SU-DHL-6 (cell line): ENCODE measurements around the gene CLP1.

ENCODE experiments used
- H2AFZ ChIP-seq: fragments of 200-600 bp; sonication (generic); 2 replicates; pipeline ENCODE4 v1.6.1; 2014; ENCODE audit warnings: low read depth, mild to moderate bottlenecking, moderate library complexity, mixed read lengths, antibody characterized with exemption, low read length; ENCODE audit not compliant: severe bottlenecking
- H3F3A ChIP-seq: fragments of 200-600 bp; shearing (Covaris generic); 2 replicates; pipeline ENCODE4 v1.6.0; 2016; ENCODE audit warnings: antibody characterized with exemption, mild to moderate bottlenecking; ENCODE audit not compliant: insufficient read depth
- H3K27ac ChIP-seq: fragments of 200-600 bp; sonication (generic); 2 replicates; pipeline ENCODE4 v1.5.1; 2016; ENCODE audit warnings: low read depth, mild to moderate bottlenecking, low read length, moderate library complexity, mixed read lengths
- H3K27me3 ChIP-seq: fragments of 200-600 bp; sonication (generic), shearing (Covaris generic); 2 replicates; pipeline ENCODE4 v1.6.0; 2014; ENCODE audit warnings: mild to moderate bottlenecking, low read length
- H3K36me3 ChIP-seq: fragments of 200-600 bp; sonication (generic); 2 replicates; pipeline ENCODE4 v1.6.1; 2014; ENCODE audit warnings: mild to moderate bottlenecking, low read length, mixed read lengths
- H3K4me2 ChIP-seq: fragments of 300-600, 200-600 bp; shearing (Covaris generic), sonication (generic); 2 replicates; pipeline ENCODE4 v1.6.0; 2014; ENCODE audit warnings: low read length, low read depth, mild to moderate bottlenecking; ENCODE audit not compliant: poor library complexity, severe bottlenecking
- H3K4me3 ChIP-seq: fragments of 200-600 bp; sonication (generic); 2 replicates; pipeline ENCODE4 v1.5.1; 2014; ENCODE audit warnings: antibody characterized with exemption, low read length, mild to moderate bottlenecking, mixed read lengths; ENCODE audit not compliant: insufficient read depth, poor library complexity, severe bottlenecking
- H3K79me2 ChIP-seq: fragments of 200-600 bp; sonication (generic); 2 replicates; pipeline ENCODE4 v1.6.1; 2014; ENCODE audit warnings: mild to moderate bottlenecking, low read length, moderate library complexity; ENCODE audit not compliant: insufficient read depth
- H3K9ac ChIP-seq: fragments of 200-600 bp; sonication (generic); 2 replicates; pipeline ENCODE4 v1.7.0; 2014; ENCODE audit warnings: mild to moderate bottlenecking, low read length
- H3K9me2 ChIP-seq: fragments of 200-600 bp; sonication (generic); replicated peaks from 2 replicates; pipeline ENCODE4 v1.6.1; 2014; ENCODE audit warnings: low read length; ENCODE audit not compliant: insufficient read depth
- H3K9me3 ChIP-seq: fragments of 200-600 bp; sonication (generic); 2 replicates; pipeline ENCODE4 v1.6.1; 2014; ENCODE audit warnings: low read length, mixed read lengths; ENCODE audit not compliant: insufficient read depth
- H4K20me1 ChIP-seq: fragments of 200-600 bp; sonication (generic); 2 replicates; pipeline ENCODE4 v1.6.1; 2014; ENCODE audit warnings: low read depth, mild to moderate bottlenecking, antibody characterized with exemption, low read length, moderate library complexity, mixed read lengths
- EZH2phosphoT487 ChIP-seq: fragments of 200-600 bp; sonication (generic), shearing (Covaris generic); conservative IDR thresholded peaks from 2 replicates; pipeline ENCODE4 v1.6.1; 2018; ENCODE audit warnings: mild to moderate bottlenecking, antibody characterized with exemption, low read length, moderate library complexity, mixed read lengths
- TF ChIP-seq, protein P1 (sequence below): fragments of 200-600 bp; sonication (generic); IDR thresholded peaks from one replicate; pipeline ENCODE4 v1.5.1; 2017; ENCODE audit warnings: antibody characterized with exemption, mild to moderate bottlenecking, low read length, moderate library complexity; ENCODE audit not compliant: insufficient read depth, poor library complexity, severe bottlenecking

The CLP1 gene

GRCh38 chr11:57647372-57647771 lies 10.2 kb upstream of the CLP1 start:
- Histone ChIP-seq H3K27ac (no peak overlapping the region), H2AFZ (no peak overlapping the region), H3K9me3 (no peaks in the 10 kb centered on the region), H4K20me1 (no peaks in the 10 kb centered on the region), H3K9ac (no peak overlapping the region), H3K4me3 (no peak overlapping the region), H3K9me2 (no peaks in the 10 kb centered on the region), H3F3A (no peaks in the 10 kb centered on the region), H3K79me2 (no peaks in the 10 kb centered on the region), H3K27me3 (no peaks in the 10 kb centered on the region), H3K4me2 (no peak overlapping the region), H3K36me3 (no peaks in the 10 kb centered on the region)
- TF ChIP-seq EZH2phosphoT487: no peak
- TF ChIP-seq, protein P1, sequence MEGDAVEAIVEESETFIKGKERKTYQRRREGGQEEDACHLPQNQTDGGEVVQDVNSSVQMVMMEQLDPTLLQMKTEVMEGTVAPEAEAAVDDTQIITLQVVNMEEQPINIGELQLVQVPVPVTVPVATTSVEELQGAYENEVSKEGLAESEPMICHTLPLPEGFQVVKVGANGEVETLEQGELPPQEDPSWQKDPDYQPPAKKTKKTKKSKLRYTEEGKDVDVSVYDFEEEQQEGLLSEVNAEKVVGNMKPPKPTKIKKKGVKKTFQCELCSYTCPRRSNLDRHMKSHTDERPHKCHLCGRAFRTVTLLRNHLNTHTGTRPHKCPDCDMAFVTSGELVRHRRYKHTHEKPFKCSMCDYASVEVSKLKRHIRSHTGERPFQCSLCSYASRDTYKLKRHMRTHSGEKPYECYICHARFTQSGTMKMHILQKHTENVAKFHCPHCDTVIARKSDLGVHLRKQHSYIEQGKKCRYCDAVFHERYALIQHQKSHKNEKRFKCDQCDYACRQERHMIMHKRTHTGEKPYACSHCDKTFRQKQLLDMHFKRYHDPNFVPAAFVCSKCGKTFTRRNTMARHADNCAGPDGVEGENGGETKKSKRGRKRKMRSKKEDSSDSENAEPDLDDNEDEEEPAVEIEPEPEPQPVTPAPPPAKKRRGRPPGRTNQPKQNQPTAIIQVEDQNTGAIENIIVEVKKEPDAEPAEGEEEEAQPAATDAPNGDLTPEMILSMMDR: no peak

DNA sequence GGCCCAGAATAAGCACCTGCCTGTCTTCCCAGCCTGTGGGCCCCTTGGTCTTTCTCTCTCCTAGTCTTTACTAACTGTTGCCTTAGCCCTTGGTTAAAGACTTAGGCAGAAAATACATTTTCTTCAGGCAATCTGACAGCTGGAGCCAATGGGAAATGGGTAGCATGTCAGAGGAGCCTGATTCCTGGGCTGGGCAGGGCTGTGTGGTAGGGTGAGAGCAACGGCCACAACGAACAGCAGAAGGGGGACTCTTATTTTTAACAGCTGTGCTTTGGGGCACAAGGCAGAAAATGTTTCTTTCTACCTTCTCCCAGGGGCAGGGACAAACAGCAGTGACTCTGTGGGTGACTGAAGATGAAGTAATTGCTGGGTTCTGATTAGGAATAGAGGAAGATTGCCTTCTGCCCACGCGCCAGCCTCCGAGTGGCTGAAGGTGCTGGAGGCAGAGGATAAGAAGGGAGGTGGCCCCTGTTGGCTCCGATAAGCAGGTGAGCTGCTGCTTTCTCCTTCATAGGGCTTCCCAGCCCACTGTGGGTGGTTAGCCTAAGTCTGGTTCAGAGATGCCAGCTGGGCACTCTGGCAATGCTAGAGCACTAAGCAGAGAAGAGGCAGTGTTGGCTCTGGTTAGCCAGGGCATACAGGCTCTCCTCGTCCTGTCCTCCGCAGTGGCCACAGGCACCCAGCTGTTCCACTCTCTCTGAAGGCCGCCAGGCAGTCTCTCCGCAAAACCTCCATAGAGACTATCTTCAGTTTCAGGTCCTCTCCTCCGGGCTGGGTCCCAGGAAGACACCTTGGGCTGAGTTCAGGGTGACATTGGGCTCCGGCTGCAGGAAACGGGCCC lies 9.4 kb upstream of the CLP1 start:
- H3K9me2 ChIP-seq: no peaks in the 10 kb centered on the region
- no peaks in the 10 kb centered on the region for H3F3A ChIP-seq
- H3K9me3 ChIP-seq: no peaks in the 10 kb centered on the region
- no peak overlapping the region for H3K9ac ChIP-seq
- H3K27ac ChIP-seq: no peak overlapping the region
- no peak overlapping the region for H3K4me2 ChIP-seq
- H3K36me3 ChIP-seq: no peaks in the 10 kb centered on the region
- H2AFZ ChIP-seq: no peak overlapping the region
- H4K20me1 ChIP-seq: no peaks in the 10 kb centered on the region
- H3K27me3 ChIP-seq: no peaks in the 10 kb centered on the region
- H3K79me2 ChIP-seq: no peaks in the 10 kb centered on the region
- H3K4me3 ChIP-seq: no peak overlapping the region
- TF ChIP-seq, protein P1: no peak
- no peak for TF ChIP-seq EZH2phosphoT487

DNA sequence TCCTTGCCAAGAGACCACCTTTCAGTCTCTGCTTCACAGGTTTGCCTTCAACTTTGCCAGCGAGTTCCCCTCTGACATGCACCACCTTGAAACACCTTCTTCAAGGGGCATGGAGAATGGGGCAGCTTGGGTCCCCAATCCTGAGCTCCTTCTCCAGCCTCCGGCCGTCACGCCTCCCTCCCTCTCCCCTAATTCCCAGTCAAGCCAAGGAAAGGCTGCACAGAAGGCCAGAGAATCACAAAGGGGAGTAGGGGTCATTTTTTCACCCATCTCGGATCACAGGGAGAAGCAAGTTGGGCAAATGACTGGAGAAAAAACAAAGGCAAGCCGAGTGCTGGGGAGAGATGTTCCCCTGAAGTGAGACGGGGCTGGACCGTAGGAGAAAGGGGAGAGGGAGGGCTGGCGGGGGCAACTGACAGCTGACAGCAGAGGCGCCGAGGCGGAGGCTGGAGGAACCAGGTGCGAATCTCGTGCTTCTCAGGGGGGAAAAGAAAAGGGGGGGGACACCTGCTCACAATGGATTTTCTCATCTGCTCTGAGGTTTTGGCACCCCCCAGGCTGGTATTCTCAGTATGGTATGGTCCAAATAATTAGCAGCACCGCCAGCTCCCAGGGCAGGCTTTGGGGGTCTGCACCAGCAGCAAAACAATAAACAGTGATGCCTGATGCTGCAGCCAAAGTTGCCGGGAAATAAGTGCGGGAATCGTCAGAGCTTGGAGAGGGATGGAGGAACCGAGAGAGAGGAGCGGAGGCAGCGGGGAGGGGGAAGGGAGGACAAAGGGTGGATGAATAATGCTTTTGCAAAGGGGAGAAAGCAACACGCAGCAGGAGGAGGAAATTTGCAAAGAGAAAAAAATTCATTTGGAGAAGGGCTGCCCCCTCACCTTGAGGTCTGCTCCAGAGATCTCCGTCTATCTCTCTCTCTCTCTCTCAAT lies 8.5 kb upstream of the CLP1 start:
- Histone ChIP-seq H3K9me2 (no peaks in the 10 kb centered on the region), H3K9ac (no peak overlapping the region), H3K36me3 (no peaks in the 10 kb centered on the region), H3K4me3 (no peak overlapping the region), H3F3A (no peaks in the 10 kb centered on the region), H3K79me2 (no peaks in the 10 kb centered on the region), H3K9me3 (no peaks in the 10 kb centered on the region), H3K27ac (no peak overlapping the region), H2AFZ (no peak overlapping the region), H4K20me1 (no peaks in the 10 kb centered on the region), H3K4me2 (no peak overlapping the region), H3K27me3 (no peaks in the 10 kb centered on the region)
- TF ChIP-seq, protein P1: no peak
- TF ChIP-seq EZH2phosphoT487: no peak
